CD4-positive, CD25-positive, alpha-beta regulatory T cell (primary cell): Measurements from ENCODE around the gene SAT1. TPM values are rescaled to one million over a fixed set of nuclear protein-coding genes. Genes with fewer than 3 reads are reported as not detected.

Experiments used
- ATAC-seq, 2 donors: fragments of 150-1000 bp; cut with Tn5 transposase; one replicate each; pipeline ENCODE4 v1.10.0; 2021; ENCODE audit warnings: low read depth in 2 of 2, moderate number of reproducible peaks in 2 of 2, moderate library complexity in 1 of 2
- DNase-seq, 3 donors: peaks; one replicate each; pipeline versions ENCODE4 v3.0.0 to v3.0.0-alpha.2; 2012 to 2022; ENCODE audit warnings: mixed read lengths in 1 of 3
- H3K27ac ChIP-seq: one replicate; pipeline ENCODE4 v1.7.0; 2013; ENCODE audit warnings: mild to moderate bottlenecking, low read length; ENCODE audit not compliant: insufficient read depth, poor library complexity, severe bottlenecking
- H3K27me3 ChIP-seq: one replicate; pipeline ENCODE4 v1.7.0; 2013; ENCODE audit warnings: low read length; ENCODE audit not compliant: control insufficient read depth, insufficient read depth
- H3K36me3 ChIP-seq: one replicate; pipeline ENCODE4 v1.7.0; 2013; ENCODE audit warnings: mild to moderate bottlenecking, low read length, moderate library complexity; ENCODE audit not compliant: control insufficient read depth, insufficient read depth
- H3K4me1 ChIP-seq: 2 replicates; pipeline ENCODE4 v1.7.0; 2013; ENCODE audit warnings: mild to moderate bottlenecking, low read length; ENCODE audit not compliant: insufficient read depth, control insufficient read depth, poor library complexity, severe bottlenecking
- H3K4me3 ChIP-seq: one replicate; pipeline ENCODE4 v1.7.0; 2013; ENCODE audit warnings: low read depth, mild to moderate bottlenecking, low read length, moderate library complexity
- H3K9me3 ChIP-seq, 2 experiments: 1 replicate in 1 of 2; 2 replicates in 1 of 2; pipeline ENCODE4 v1.7.0; 2013; ENCODE audit warnings: low read length in 2 of 2, mild to moderate bottlenecking in 1 of 2, moderate library complexity in 1 of 2; ENCODE audit not compliant: control insufficient read depth in 2 of 2
- H3K27ac Mint-ChIP-seq, 3 donors: one replicate each; pipeline ENCODE4 v1.8.0; 2020 to 2022; ENCODE audit warnings: mild to moderate bottlenecking in 3 of 3, mixed read lengths in 3 of 3, moderate library complexity in 2 of 3
- H3K27me3 Mint-ChIP-seq: one replicate; pipeline ENCODE4 v1.8.0; 2022; ENCODE audit warnings: mild to moderate bottlenecking, mixed read lengths
- H3K36me3 Mint-ChIP-seq: one replicate; pipeline ENCODE4 v1.8.0; 2020; ENCODE audit warnings: mixed read lengths
- H3K4me1 Mint-ChIP-seq, 4 donors: one replicate each; pipeline ENCODE4 v1.8.0; 2020 to 2022; ENCODE audit warnings: mixed read lengths in 4 of 4, mild to moderate bottlenecking in 1 of 4
- H3K4me3 Mint-ChIP-seq, 4 donors: one replicate each; pipeline ENCODE4 v1.8.0; 2020 to 2022; ENCODE audit warnings: mild to moderate bottlenecking in 4 of 4, mixed read lengths in 4 of 4, moderate library complexity in 3 of 4
- H3K9me3 Mint-ChIP-seq, 7 donors: one replicate each; pipeline ENCODE4 v1.8.0; 2020 to 2022; ENCODE audit warnings: mixed read lengths in 7 of 7, mild to moderate bottlenecking in 3 of 7, moderate library complexity in 2 of 7
- polyA plus RNA-seq, 4 donors: library from polyadenylated mRNA; unstranded; fragments of 300-500 nt; fragmentation: Illumina TruSeq; gene quantifications; one replicate each; pipeline ENCODE4 v1.2.3, GENCODE V29; 2021
- total RNA-seq: library from RNA; stranded (reverse); gene quantifications from one replicate; pipeline ENCODE4 v1.2.3, GENCODE V29; 2022

SAT1 gene
- total and polyA plus RNA-seq, 5 donors from 2014 or later = 186 to 939 (median 282) TPM

DNA sequence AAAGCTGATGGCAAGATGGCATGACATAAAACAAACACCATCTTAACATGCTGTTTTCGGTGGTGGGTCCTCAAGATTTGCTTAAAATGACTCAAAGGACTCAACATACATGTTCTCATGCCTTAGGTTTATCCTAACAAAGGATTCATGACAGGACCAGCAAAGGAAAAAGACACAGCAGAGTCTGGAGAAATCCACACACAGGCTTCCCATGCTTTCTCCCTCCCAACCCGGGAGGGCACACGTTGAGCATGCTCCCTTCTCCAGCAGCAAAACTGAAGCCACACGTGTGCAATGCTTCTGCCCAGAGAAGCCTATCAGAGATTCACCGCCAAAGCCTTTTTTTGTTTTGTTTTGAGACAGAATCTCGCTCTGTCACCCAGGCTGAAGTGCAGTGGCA, 39.9 kb downstream of the SAT1 start:
- Mint-ChIP-seq H3K9me3 (no peaks in the 10 kb centered on the region), H3K36me3 (no peaks in the 10 kb centered on the region)

DNA sequence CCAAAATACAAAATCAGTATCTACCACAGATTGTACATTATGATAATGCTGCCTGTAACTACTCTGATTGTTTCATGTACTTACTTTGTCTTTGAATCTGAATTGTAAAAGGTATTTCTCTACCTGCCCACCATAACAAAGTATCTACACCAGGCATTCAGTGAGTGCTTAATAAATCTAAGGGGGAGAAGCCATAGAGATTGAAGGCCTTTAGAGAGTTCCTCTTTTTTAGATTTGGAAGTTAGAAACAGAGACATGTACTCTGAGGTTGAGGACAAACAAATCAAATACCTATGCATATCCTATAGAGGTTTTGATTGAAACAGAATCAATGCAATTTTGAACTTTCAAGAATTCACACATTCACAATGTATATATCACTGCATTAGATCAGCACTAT, 42.7 kb downstream of the SAT1 start:
- no peaks in the 10 kb centered on the region for H3K9me3 ChIP-seq
- H3K36me3 ChIP-seq = no peaks in the 10 kb centered on the region
- H3K36me3 Mint-ChIP-seq = no peaks in the 10 kb centered on the region
- no peaks in the 10 kb centered on the region for H3K27me3 Mint-ChIP-seq
- no peak overlapping the region for H3K4me3 ChIP-seq
- ATAC-seq (no peak), DNase-seq (no peak)
- H3K4me3 Mint-ChIP-seq = no peak overlapping the region
- no peaks in the 10 kb centered on the region for H3K4me1 Mint-ChIP-seq
- no peak overlapping the region for H3K27ac Mint-ChIP-seq
- H3K27ac ChIP-seq = no peak overlapping the region
- no peaks in the 10 kb centered on the region for H3K27me3 ChIP-seq
- H3K9me3 Mint-ChIP-seq = no peaks in the 10 kb centered on the region
- H3K4me1 ChIP-seq = no peaks in the 10 kb centered on the region

More for the DNA sequence above, 39.9 kb downstream of the SAT1 start:
- DNase-seq = no peak
- Mint-ChIP-seq H3K4me1 (no peaks in the 10 kb centered on the region), H3K4me3 (no peak overlapping the region), H3K27ac (no peak overlapping the region), H3K27me3 (no peaks in the 10 kb centered on the region)
- Histone ChIP-seq H3K27me3 (no peaks in the 10 kb centered on the region), H3K36me3 (no peaks in the 10 kb centered on the region), H3K27ac (no peak overlapping the region), H3K4me1 (no peaks in the 10 kb centered on the region), H3K9me3 (no peaks in the 10 kb centered on the region), H3K4me3 (no peak overlapping the region)
- no peak for ATAC-seq

DNA sequence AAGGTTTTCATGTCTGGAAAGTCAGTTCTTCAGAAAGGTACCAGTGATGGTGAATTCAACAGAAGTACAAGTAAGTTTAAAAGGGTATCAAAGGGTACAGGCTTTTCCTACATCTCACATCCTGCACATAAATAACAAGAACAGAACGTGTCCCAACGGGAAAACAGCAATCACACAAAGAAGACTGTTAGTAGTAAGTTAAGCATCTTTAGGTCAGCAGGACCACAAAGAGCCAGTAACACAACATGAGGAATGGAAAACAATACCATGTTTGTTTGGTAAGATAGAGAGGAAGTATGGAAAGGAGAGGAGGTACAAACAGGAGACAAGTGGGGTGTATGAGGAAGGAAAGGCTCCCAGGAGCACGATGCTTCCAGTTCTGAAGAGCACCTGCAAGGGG, 43.2 kb downstream of the SAT1 start:
- Histone ChIP-seq H3K27me3 (no peaks in the 10 kb centered on the region), H3K4me3 (no peak overlapping the region), H3K36me3 (no peaks in the 10 kb centered on the region), H3K9me3 (no peaks in the 10 kb centered on the region), H3K4me1 (no peaks in the 10 kb centered on the region), H3K27ac (no peak overlapping the region)
- Mint-ChIP-seq H3K27ac (no peak overlapping the region), H3K4me1 (no peaks in the 10 kb centered on the region), H3K36me3 (no peaks in the 10 kb centered on the region), H3K27me3 (no peaks in the 10 kb centered on the region), H3K9me3 (no peaks in the 10 kb centered on the region), H3K4me3 (no peak overlapping the region)
- DNase-seq = no peak
- no peak for ATAC-seq

GRCh38 chrX:23826653-23827052, 43.7 kb downstream of the SAT1 start:
- H3K27me3 ChIP-seq = no peaks in the 10 kb centered on the region
- no peaks in the 10 kb centered on the region for H3K4me1 ChIP-seq
- ATAC-seq = no peak
- Mint-ChIP-seq H3K4me3 (no peak overlapping the region), H3K27ac (no peak overlapping the region), H3K4me1 (no peaks in the 10 kb centered on the region), H3K9me3 (no peaks in the 10 kb centered on the region), H3K27me3 (no peaks in the 10 kb centered on the region), H3K36me3 (no peaks in the 10 kb centered on the region)
- no peak for DNase-seq
- H3K27ac ChIP-seq = no peak overlapping the region
- H3K9me3 ChIP-seq = no peaks in the 10 kb centered on the region
- no peak overlapping the region for H3K4me3 ChIP-seq
- H3K36me3 ChIP-seq = no peaks in the 10 kb centered on the region

DNA sequence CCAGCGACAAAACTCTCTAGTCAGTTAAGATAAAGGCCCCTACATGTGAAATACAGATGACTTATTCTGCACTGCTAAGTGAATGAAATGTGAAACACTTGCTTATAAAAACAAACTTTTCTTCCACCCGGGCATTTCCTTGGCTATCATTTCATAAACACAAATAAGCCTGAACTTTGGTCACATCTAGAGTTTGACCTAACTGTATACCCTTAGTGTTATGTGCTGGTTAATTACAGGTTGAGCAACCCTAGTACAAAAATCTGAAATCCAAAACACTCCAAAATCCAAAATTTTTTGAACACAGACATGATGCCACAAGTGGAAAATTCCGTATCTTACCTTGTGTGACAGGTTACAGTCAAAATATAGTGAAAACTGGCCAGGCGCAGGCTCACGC, 45.9 kb downstream of the SAT1 start:
- Histone ChIP-seq H3K36me3 (no peaks in the 10 kb centered on the region), H3K27me3 (no peaks in the 10 kb centered on the region), H3K4me3 (no peak overlapping the region), H3K27ac (no peak overlapping the region), H3K9me3 (no peaks in the 10 kb centered on the region), H3K4me1 (no peaks in the 10 kb centered on the region)
- DNase-seq (no peak), ATAC-seq (no peak)
- no peaks in the 10 kb centered on the region for H3K4me1 Mint-ChIP-seq
- no peak overlapping the region for H3K4me3 Mint-ChIP-seq
- no peak overlapping the region for H3K27ac Mint-ChIP-seq
- no peaks in the 10 kb centered on the region for H3K27me3 Mint-ChIP-seq
- H3K36me3 Mint-ChIP-seq = no peaks in the 10 kb centered on the region
- H3K9me3 Mint-ChIP-seq = no peaks in the 10 kb centered on the region

- Mint-ChIP-seq H3K27me3 (no peaks in the 10 kb centered on the region), H3K4me3 (no peak overlapping the region), H3K4me1 (no peaks in the 10 kb centered on the region), H3K27ac (no peak overlapping the region), H3K9me3 (no peaks in the 10 kb centered on the region), H3K36me3 (no peaks in the 10 kb centered on the region)
- Histone ChIP-seq H3K36me3 (no peaks in the 10 kb centered on the region), H3K4me3 (no peak overlapping the region), H3K27me3 (no peaks in the 10 kb centered on the region), H3K27ac (no peak overlapping the region), H3K9me3 (no peaks in the 10 kb centered on the region), H3K4me1 (no peaks in the 10 kb centered on the region)
- DNase-seq (no peak), ATAC-seq (no peak)
Measured at GRCh38 chrX:23832721-23833120, 49.7 kb downstream of the SAT1 start.

Other genes with a start within 250 kb of the SAT1 start
- gene PRDX4, start 115.7 kb upstream of the SAT1 start, total RNA-seq = 7.9 TPM
- gene PRDX4, start 115.7 kb upstream of the SAT1 start, polyA plus RNA-seq = 10 to 100 TPM; 42.6 to 58.2 (median 49.2) TPM
- gene ACOT9, start 39.9 kb upstream of the SAT1 start, total RNA-seq = 51.6 TPM
- 10 to 100 TPM; 20.0 to 33.0 (median 24.4) TPM for gene ACOT9, start 39.9 kb upstream of the SAT1 start, polyA plus RNA-seq
- 13.5 TPM for gene APOO, start 124.8 kb downstream of the SAT1 start, total RNA-seq
- gene APOO, start 124.8 kb downstream of the SAT1 start, polyA plus RNA-seq = 10 to 100 TPM; 13.9 to 20.9 (median 15.2) TPM
- not detected for gene CXorf58, start 124.8 kb downstream of the SAT1 start, total RNA-seq
- not detected for gene CXorf58, start 124.8 kb downstream of the SAT1 start, polyA plus RNA-seq
- 29.2 TPM for gene KLHL15, start 244.0 kb downstream of the SAT1 start, total RNA-seq
- gene KLHL15, start 244.0 kb downstream of the SAT1 start, polyA plus RNA-seq = 1 to 10 TPM; 1.8 to 2.2 (median 2.0) TPM